Smooth muscle cell (in vitro differentiated cells): ENCODE measurements around the gene PLPPR3. TPM values are rescaled to one million over a fixed set of nuclear protein-coding genes. Genes with fewer than 3 reads are reported as not detected.

Experiments
- DNase-seq: peaks from one replicate; lab custom pipeline; 2025; ENCODE audit not compliant: unreplicated experiment; lab: John Stamatoyannopoulos, UW
- H2AFZ ChIP-seq: fragments of 200-600 bp; sonication (generic); 2 replicates; pipeline ENCODE4 v1.6.0; 2016; ENCODE audit warnings: antibody characterized with exemption, low read depth, mild to moderate bottlenecking
- H3F3A ChIP-seq: fragments of 200-600 bp; sonication (generic); 2 replicates; pipeline ENCODE4 v1.6.0; 2017; ENCODE audit warnings: antibody characterized with exemption, low read depth
- H3K27ac ChIP-seq: fragments of 200-600 bp; sonication (generic); 2 replicates; pipeline ENCODE4 v1.5.1; 2016; ENCODE audit warnings: low read depth, mild to moderate bottlenecking
- H3K27me3 ChIP-seq: fragments of 200-600 bp; sonication (generic); 2 replicates; pipeline ENCODE4 v1.6.1; 2016; ENCODE audit warnings: low read depth, mild to moderate bottlenecking
- H3K36me3 ChIP-seq: fragments of 200-600 bp; sonication (generic); 2 replicates; pipeline ENCODE4 v1.5.1; 2016; ENCODE audit warnings: low read depth
- H3K4me1 ChIP-seq: fragments of 200-600 bp; sonication (generic); 2 replicates; pipeline ENCODE4 v1.5.1; 2016; ENCODE audit warnings: low read depth
- H3K4me2 ChIP-seq: fragments of 200-600 bp; sonication (generic); 2 replicates; pipeline ENCODE4 v1.6.0; 2016; ENCODE audit warnings: mild to moderate bottlenecking
- H3K4me3 ChIP-seq: fragments of 200-600 bp; sonication (generic); 2 replicates; pipeline ENCODE4 v1.5.1; 2016; ENCODE audit warnings: mild to moderate bottlenecking
- H3K79me2 ChIP-seq: fragments of 200-600 bp; sonication (generic); 2 replicates; pipeline ENCODE4 v1.6.0; 2016; ENCODE audit warnings: low read depth, mild to moderate bottlenecking
- H3K9ac ChIP-seq: fragments of 200-600 bp; sonication (generic); 2 replicates; pipeline ENCODE4 v1.6.0; 2016; ENCODE audit warnings: low read depth
- H3K9me3 ChIP-seq: fragments of 200-600 bp; sonication (generic); replicated peaks from 2 replicates; pipeline ENCODE4 v1.5.1; 2016; ENCODE audit warnings: low read depth
- H4K20me1 ChIP-seq: fragments of 200-600 bp; sonication (generic); 2 replicates; pipeline ENCODE4 v1.6.0; 2016; ENCODE audit warnings: low read depth
- WGBS: methylation state at CpG from one replicate; pipeline ENCODE4 v1.1.7; 2016; ENCODE audit warnings: low lambda C conversion rate; 5-methylcytosine and 5-hydroxymethylcytosine counted together
- polyA plus RNA-seq: library from polyadenylated mRNA; unstranded; fragments of >200 nt; fragmentation: Nextera tagmentation; extraction: Ambion mirVana; gene quantifications from 2 replicates; pipeline ENCODE4 v1.2.1, GENCODE V29; 2016
- total RNA-seq: library from RNA; depleted of rRNA; stranded (reverse); fragments of >200 nt; gene quantifications from 2 replicates; pipeline ENCODE4 v1.2.3, GENCODE V29; 2014
- TF ChIP-seq, protein P1 (sequence below): fragments of 200-600 bp; sonication (generic); IDR thresholded peaks from 2 replicates; pipeline ENCODE4 v1.5.1; 2017; ENCODE audit warnings: borderline replicate concordance, mild to moderate bottlenecking, antibody characterized with exemption; ENCODE audit not compliant: insufficient read depth, poor library complexity, severe bottlenecking

Gene PLPPR3
- total and polyA plus RNA-seq, 2 experiments from 2014 or later = 6.5 to 13.7 TPM

DNA sequence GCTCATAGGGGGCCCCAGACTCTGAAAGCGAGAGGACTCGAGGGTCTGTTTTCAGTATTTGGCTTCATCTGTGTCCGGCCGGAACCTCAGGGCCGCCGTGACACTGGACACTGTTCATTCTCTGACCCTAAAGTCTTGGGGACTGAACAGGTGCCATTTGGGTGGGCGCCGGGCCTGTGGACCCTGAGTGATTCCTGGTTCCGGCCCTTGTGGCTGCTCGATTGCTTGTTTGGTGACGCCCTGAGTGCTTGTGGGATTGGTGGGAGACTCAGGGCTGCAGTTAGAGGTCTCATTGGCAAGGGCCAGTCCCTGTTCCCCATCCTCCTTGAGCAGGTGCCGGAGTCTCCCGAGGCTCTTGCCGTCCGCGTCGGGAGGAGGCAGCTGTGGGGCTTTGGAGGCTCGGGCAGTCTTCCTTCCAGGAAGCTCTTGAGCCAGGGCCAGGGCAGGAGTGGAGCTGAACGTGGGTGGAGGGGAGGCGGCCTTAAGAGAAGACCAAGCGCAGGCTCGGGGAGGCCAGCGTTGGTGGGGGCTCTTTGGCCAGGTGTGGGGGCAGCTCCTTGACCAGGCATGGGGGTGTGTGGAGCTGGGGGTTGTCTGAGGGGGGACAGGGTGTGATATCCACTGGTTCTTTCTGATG lies 19.8 kb downstream of the PLPPR3 start:
- Histone ChIP-seq H3K4me2 (peak overlapping the region; percentile 91), H3K4me3 (peak overlapping the region; percentile 1), H3K27ac (peak overlapping the region; percentile 13), H3K79me2 (peaks cover 92% of the 10 kb centered on the region), H3K36me3 (no peaks in the 10 kb centered on the region), H3K27me3 (no peaks in the 10 kb centered on the region), H4K20me1 (peaks cover 92% of the 10 kb centered on the region), H3K9me3 (no peaks in the 10 kb centered on the region), H3F3A (peaks cover 18% of the 10 kb centered on the region), H3K9ac (no peak overlapping the region), H2AFZ (no peak overlapping the region), H3K4me1 (peaks cover 29% of the 10 kb centered on the region)
- TF ChIP-seq, protein P1, sequence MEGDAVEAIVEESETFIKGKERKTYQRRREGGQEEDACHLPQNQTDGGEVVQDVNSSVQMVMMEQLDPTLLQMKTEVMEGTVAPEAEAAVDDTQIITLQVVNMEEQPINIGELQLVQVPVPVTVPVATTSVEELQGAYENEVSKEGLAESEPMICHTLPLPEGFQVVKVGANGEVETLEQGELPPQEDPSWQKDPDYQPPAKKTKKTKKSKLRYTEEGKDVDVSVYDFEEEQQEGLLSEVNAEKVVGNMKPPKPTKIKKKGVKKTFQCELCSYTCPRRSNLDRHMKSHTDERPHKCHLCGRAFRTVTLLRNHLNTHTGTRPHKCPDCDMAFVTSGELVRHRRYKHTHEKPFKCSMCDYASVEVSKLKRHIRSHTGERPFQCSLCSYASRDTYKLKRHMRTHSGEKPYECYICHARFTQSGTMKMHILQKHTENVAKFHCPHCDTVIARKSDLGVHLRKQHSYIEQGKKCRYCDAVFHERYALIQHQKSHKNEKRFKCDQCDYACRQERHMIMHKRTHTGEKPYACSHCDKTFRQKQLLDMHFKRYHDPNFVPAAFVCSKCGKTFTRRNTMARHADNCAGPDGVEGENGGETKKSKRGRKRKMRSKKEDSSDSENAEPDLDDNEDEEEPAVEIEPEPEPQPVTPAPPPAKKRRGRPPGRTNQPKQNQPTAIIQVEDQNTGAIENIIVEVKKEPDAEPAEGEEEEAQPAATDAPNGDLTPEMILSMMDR = no peak
- 72% methylated on average over 22 of the region's 23 CpGs for WGBS
- no peak for DNase-seq

DNA sequence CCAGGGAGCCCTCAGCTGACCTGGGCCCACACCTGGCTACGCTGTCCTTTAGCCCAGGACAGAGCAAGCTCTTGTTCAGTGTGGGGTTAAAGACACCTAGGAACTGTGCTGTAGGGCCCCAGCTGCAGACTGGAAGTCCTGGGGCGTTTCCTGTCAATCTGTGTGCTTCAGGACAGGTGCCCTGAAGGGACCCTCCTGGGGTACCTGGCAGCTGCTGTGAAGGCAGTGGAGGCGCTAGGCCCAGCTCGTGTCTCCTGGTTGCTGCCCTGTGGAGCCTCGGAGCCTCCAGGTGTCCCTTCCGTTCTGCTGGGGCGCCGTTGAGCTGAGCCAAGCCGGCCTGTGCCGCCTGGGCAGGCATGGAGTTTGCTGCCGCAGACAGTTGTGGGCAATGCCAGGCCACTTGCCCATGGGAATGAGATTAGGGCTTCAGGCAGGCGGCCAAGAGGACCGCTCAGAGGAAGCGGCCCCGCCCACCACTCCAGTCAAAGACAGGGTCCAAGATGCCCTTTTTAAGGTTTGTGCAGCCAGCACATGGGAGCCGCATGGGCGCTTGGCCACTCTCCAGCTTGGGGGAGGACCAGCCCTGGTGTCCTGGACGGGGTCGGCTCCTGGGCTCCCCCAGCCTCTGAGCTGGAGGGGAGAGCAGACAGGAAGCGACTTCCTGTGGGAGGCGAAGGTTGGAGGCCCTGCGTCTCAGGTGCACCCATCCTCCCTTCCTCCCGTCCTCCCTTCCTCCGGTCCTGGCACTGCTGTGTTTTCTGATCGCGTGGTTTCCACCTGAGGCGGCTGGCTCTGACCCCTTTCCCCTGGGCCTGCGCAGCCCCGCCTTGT lies 20.5 kb downstream of the PLPPR3 start:
- Histone ChIP-seq H3F3A (peaks cover 18% of the 10 kb centered on the region), H3K9ac (peak overlapping the region; percentile 18), H4K20me1 (peaks cover 84% of the 10 kb centered on the region), H3K79me2 (peaks cover 85% of the 10 kb centered on the region), H3K27ac (peak overlapping the region; percentile 90), H3K27me3 (no peaks in the 10 kb centered on the region), H3K9me3 (no peaks in the 10 kb centered on the region), H2AFZ (no peak overlapping the region), H3K4me2 (peak overlapping the region; percentile 91), H3K4me3 (peak overlapping the region; percentile 100), H3K4me1 (peaks cover 34% of the 10 kb centered on the region), H3K36me3 (no peaks in the 10 kb centered on the region)
- 85% methylated on average over 29 of the region's 29 CpGs for WGBS
- TF ChIP-seq, protein P1 = no peak
- no peak for DNase-seq

DNA sequence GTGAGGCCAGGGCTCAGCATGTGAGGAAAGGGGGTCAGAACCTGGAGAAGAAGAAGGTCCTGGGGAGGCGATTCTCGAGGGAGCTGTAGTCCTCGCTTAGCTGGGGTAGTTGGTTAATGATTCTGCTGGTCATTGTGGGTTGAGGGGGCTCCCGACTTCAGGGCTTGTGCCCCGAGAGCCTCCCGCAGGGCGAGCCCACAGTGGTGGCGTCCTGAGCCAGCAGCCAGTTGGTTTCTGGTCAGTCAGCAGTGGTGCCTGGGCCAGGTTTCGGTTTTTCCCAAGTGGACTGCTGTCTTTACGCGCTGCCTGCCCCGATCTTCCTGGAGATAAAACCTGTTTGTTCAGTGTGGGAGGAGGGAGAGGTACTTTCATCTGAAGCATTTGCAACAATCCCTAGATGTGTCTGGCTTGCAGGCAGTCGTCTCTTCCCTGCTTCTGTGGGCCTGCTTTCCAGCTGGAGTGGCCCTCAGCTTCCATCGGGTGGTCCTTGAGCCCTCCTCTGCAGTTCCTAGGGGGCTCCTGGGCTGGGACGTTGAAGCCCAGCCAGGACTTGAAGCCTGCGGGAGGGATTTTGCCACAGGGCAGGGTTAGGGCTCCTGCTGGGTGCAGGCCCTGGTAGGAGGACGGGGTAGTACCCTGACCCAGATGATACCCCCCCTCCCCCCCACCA lies 21.3 kb downstream of the PLPPR3 start:
- DNase-seq = no peak

More for the DNA sequence above, 21.3 kb downstream of the PLPPR3 start:
- 50% methylated on average over 17 of the region's 17 CpGs for WGBS
- peaks cover 77% of the 10 kb centered on the region for H4K20me1 ChIP-seq
- H3F3A ChIP-seq = peaks cover 16% of the 10 kb centered on the region
- H3K9ac ChIP-seq = peak overlapping the region; percentile 18
- peaks cover 34% of the 10 kb centered on the region for H3K4me1 ChIP-seq
- H3K27me3 ChIP-seq = no peaks in the 10 kb centered on the region
- TF ChIP-seq, protein P1 = no peak
- peak overlapping the region; percentile 100 for H3K4me3 ChIP-seq
- H3K9me3 ChIP-seq = no peaks in the 10 kb centered on the region
- H3K79me2 ChIP-seq = peaks cover 77% of the 10 kb centered on the region
- no peak overlapping the region for H2AFZ ChIP-seq
- H3K4me2 ChIP-seq = peak overlapping the region; percentile 91
- H3K36me3 ChIP-seq = no peaks in the 10 kb centered on the region
- peak overlapping the region; percentile 90 for H3K27ac ChIP-seq
